ENCODE measurements around the gene CYP4F22. TPM values are rescaled to one million over a fixed set of nuclear protein-coding genes. Genes with fewer than 3 reads are reported as not detected.

The CYP4F22 gene
- total RNA-seq, 2 experiments from 2014 or later: 0.19 to 0.28 TPM

DNA sequence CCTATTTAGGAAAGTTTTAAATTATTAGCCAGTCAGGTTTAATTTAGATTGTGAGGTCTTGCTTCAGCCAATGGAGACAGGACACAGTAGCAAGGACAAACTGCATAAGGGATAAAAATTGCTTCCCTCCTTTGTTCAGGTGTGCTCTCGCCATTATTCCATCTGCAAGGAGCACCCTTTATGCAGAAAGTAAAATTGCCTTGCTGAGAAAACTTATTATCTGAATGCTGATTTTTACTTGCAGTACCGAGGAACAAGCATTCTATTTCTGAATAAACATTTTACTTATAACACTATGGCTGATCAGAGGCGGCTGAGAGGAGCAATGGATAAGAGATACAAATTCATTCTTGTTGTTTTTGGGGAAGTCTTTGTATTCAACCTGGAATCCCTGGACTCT lies 8.0 kb downstream of the CYP4F22 start:
- TF ChIP-seq, protein P1, sequence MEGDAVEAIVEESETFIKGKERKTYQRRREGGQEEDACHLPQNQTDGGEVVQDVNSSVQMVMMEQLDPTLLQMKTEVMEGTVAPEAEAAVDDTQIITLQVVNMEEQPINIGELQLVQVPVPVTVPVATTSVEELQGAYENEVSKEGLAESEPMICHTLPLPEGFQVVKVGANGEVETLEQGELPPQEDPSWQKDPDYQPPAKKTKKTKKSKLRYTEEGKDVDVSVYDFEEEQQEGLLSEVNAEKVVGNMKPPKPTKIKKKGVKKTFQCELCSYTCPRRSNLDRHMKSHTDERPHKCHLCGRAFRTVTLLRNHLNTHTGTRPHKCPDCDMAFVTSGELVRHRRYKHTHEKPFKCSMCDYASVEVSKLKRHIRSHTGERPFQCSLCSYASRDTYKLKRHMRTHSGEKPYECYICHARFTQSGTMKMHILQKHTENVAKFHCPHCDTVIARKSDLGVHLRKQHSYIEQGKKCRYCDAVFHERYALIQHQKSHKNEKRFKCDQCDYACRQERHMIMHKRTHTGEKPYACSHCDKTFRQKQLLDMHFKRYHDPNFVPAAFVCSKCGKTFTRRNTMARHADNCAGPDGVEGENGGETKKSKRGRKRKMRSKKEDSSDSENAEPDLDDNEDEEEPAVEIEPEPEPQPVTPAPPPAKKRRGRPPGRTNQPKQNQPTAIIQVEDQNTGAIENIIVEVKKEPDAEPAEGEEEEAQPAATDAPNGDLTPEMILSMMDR (IDR thresholded peaks at IDR 0.05): no peak
- Histone ChIP-seq H3K36me3 (ENCODE audit: insufficient read depth, low read length) (no peaks in the 10 kb centered on the region), H3K4me3 (ENCODE audit: low read length) (no peak overlapping the region), H3K4me1 (ENCODE audit: insufficient read depth, low read length) (peaks cover 17% of the 10 kb centered on the region), H3K27ac (ENCODE audit: low read depth in 1 of 2, low read length in 2 of 2) (no peak overlapping the region), H3K27me3 (ENCODE audit: control insufficient read depth in 1 of 2, insufficient read depth in 2 of 2, low read length in 2 of 2) (peaks cover 0 to 1% of the 10 kb centered on the region in 2 experiments), H3K9me3 (ENCODE audit: control insufficient read depth in 1 of 2, insufficient read depth in 1 of 2, low read length in 2 of 2) (peaks cover 16 to 24% of the 10 kb centered on the region in 2 experiments)
- ChIA-PET POLR2A (no interaction called here), CTCF (no interaction called here)
- ATAC-seq (ENCODE audit: poor library complexity) (no peak), DNase-seq (no peak)
- Mint-ChIP-seq H3K27me3 (no peaks in the 10 kb centered on the region), H3K36me3 (ENCODE audit: low read depth) (peaks cover 11% of the 10 kb centered on the region), H3K4me3 (no peak overlapping the region), H3K9me3 (peaks cover 2% of the 10 kb centered on the region), H3K27ac (peak overlapping the region; percentile 47), H3K4me1 (ENCODE audit: low read depth) (peaks cover 27% of the 10 kb centered on the region)
- intact Hi-C loops (cut with DNase I, micrococcal nuclease): loop anchor here in 1 of 2 experiments (10.0 kb wide), 1 partner anchor 52 kb away; the partner anchor contains the start of gene RASAL3

DNA sequence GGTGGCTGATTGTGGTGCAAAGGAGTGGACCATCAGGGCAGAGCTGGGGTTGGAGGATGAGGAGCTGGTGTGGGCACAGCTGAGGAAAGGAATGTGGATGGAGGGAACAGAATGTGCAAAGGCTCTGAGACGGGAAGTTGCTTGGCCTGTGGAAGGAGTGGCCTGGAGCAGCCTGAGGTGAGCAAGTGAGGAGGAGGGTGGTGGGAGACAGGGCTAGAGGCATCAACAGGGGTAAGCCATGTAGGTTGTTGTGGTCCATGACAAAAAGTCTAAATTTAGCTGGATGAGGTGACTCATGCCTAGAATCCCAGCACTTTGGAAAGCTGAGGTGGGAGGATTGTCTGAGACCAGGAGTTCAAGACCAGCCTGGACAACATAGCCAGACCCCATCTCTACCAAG lies 9.5 kb downstream of the CYP4F22 start:
- no peaks in the 10 kb centered on the region for H3K27me3 ChIP-seq (ENCODE audit: control insufficient read depth in 1 of 2, insufficient read depth in 2 of 2, low read length in 2 of 2)
- TF ChIP-seq, protein P1 (IDR thresholded peaks at IDR 0.05): no peak
- peaks cover 2% of the 10 kb centered on the region for H3K9me3 Mint-ChIP-seq
- no peaks in the 10 kb centered on the region for H3K27me3 Mint-ChIP-seq
- H3K4me3 ChIP-seq (ENCODE audit: low read length): no peak overlapping the region
- CTCF ChIA-PET: no interaction called here
- no peak for DNase-seq
- POLR2A ChIA-PET: interaction anchor here (1.0 kb wide), 1 partner anchor 34 kb away, joined by 3 read pairs; no protein-coding TSS in a partner anchor
- intact Hi-C loops (cut with DNase I, micrococcal nuclease): loop anchor here in 1 of 2 experiments (10.0 kb wide), 1 partner anchor 53 kb away; the partner anchor contains the start of gene RASAL3
- H3K27ac ChIP-seq (ENCODE audit: low read depth in 1 of 2, low read length in 2 of 2): no peak overlapping the region
- peaks cover 17% of the 10 kb centered on the region for H3K4me1 ChIP-seq (ENCODE audit: insufficient read depth, low read length)
- no peak overlapping the region for H3K4me3 Mint-ChIP-seq
- no peak overlapping the region for H3K27ac Mint-ChIP-seq
- H3K4me1 Mint-ChIP-seq (ENCODE audit: low read depth): peaks cover 27% of the 10 kb centered on the region
- H3K9me3 ChIP-seq (ENCODE audit: control insufficient read depth in 1 of 2, insufficient read depth in 1 of 2, low read length in 2 of 2): peaks cover 16 to 24% of the 10 kb centered on the region in 2 experiments
- H3K36me3 ChIP-seq (ENCODE audit: insufficient read depth, low read length): no peaks in the 10 kb centered on the region
- ATAC-seq (ENCODE audit: poor library complexity): no peak
- peaks cover 11% of the 10 kb centered on the region for H3K36me3 Mint-ChIP-seq (ENCODE audit: low read depth)

DNA sequence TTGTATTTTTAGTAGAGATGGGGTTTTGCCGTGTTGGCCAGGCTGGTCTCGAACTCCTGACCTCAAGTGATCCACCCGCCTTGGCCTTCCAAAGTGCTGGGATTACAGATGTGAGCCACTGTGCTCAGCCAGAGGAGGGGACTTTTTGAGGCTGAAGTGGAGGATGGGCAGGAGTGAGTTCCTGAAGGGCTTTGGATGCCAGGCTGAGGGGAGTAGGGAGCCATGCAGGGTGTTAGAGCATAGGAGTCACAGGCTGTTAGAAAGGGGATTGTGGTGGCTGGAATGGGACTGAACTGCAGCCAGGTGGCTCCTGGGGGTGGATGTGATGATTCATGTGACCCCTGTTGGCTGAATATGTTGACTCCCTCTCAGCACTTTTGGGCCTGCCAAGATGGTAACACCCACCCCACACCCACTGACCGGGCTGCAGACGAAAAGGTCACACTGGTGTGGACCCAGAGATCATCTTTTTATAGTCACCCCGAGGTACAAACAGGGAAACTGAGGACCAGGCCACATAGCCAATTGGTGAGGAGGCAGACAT lies 11.2 kb downstream of the CYP4F22 start:
- POLR2A ChIA-PET: no interaction called here

More for the DNA sequence above, 11.2 kb downstream of the CYP4F22 start:
- no peaks in the 10 kb centered on the region for H3K27me3 Mint-ChIP-seq
- H3K4me3 ChIP-seq (ENCODE audit: low read length): no peak overlapping the region
- H3K4me3 Mint-ChIP-seq: no peak overlapping the region
- no peaks in the 10 kb centered on the region for H3K27me3 ChIP-seq (ENCODE audit: control insufficient read depth in 1 of 2, insufficient read depth in 2 of 2, low read length in 2 of 2)
- peaks cover 16 to 24% of the 10 kb centered on the region in 2 experiments for H3K9me3 ChIP-seq (ENCODE audit: control insufficient read depth in 1 of 2, insufficient read depth in 1 of 2, low read length in 2 of 2)
- no peak overlapping the region for H3K27ac ChIP-seq (ENCODE audit: low read depth in 1 of 2, low read length in 2 of 2)
- CTCF ChIA-PET: no interaction called here
- H3K4me1 Mint-ChIP-seq (ENCODE audit: low read depth): peaks cover 22% of the 10 kb centered on the region
- H3K27ac Mint-ChIP-seq: no peak overlapping the region
- H3K9me3 Mint-ChIP-seq: peaks cover 2% of the 10 kb centered on the region
- no peaks in the 10 kb centered on the region for H3K36me3 ChIP-seq (ENCODE audit: insufficient read depth, low read length)
- TF ChIP-seq, protein P1 (IDR thresholded peaks at IDR 0.05): no peak
- H3K4me1 ChIP-seq (ENCODE audit: insufficient read depth, low read length): peaks cover 11% of the 10 kb centered on the region
- DNase-seq (no peak), ATAC-seq (ENCODE audit: poor library complexity) (no peak)
- intact Hi-C loops (cut with DNase I, micrococcal nuclease): loop anchor here in 1 of 2 experiments (10.0 kb wide), 1 partner anchor 55 kb away; the partner anchor contains the start of gene RASAL3
- peaks cover 11% of the 10 kb centered on the region for H3K36me3 Mint-ChIP-seq (ENCODE audit: low read depth)
